Measurements from ENCODE around the gene KDSR.

- TF ChIP-seq, protein P1, sequence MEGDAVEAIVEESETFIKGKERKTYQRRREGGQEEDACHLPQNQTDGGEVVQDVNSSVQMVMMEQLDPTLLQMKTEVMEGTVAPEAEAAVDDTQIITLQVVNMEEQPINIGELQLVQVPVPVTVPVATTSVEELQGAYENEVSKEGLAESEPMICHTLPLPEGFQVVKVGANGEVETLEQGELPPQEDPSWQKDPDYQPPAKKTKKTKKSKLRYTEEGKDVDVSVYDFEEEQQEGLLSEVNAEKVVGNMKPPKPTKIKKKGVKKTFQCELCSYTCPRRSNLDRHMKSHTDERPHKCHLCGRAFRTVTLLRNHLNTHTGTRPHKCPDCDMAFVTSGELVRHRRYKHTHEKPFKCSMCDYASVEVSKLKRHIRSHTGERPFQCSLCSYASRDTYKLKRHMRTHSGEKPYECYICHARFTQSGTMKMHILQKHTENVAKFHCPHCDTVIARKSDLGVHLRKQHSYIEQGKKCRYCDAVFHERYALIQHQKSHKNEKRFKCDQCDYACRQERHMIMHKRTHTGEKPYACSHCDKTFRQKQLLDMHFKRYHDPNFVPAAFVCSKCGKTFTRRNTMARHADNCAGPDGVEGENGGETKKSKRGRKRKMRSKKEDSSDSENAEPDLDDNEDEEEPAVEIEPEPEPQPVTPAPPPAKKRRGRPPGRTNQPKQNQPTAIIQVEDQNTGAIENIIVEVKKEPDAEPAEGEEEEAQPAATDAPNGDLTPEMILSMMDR (IDR thresholded peaks at IDR 0.05; ENCODE audit: poor library complexity): no peak
- no peak for TF ChIP-seq EZH2 (IDR thresholded peaks at IDR 0.05; ENCODE audit: borderline replicate concordance)
- TF ChIP-seq EZH2phosphoT487 (IDR thresholded peaks at IDR 0.05; ENCODE audit: low read depth, severe bottlenecking, unreplicated experiment): no peak
Measured at GRCh38 chr18:63356272-63356896, 10.6 kb downstream of the KDSR start.
